NCI-H2227 (cell line): Measurements from ENCODE around the gene TM7SF3.
"Not testable (repeated sequence)": the region's sequence is repeated elsewhere in the genome, so short reads cannot be mapped to it uniquely, and the experiment has no call there.

Experiments used
- DNase-seq: peaks from one replicate; lab custom pipeline; 2025; ENCODE audit not compliant: unreplicated experiment; lab: John Stamatoyannopoulos, UW

Gene TM7SF3

DNA sequence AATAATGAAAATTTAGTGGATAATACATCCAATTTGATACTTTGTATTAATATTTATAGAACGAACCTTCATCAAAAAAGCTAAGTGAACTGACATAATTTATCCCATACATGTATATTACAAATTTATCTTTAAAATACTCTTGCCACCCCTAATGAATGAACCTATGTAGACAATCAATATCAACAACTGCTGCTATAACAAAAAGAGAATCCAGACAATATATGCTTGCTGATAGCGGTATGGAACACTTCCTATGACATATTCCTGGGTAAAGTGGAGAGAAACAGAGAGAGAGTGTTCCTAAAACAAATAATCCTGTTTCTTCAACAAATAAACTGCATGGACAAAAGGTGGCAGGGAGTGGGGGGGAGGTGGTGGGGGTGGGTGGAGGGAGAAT, 31.3 kb downstream of the TM7SF3 start:
- no peak for DNase-seq

DNA sequence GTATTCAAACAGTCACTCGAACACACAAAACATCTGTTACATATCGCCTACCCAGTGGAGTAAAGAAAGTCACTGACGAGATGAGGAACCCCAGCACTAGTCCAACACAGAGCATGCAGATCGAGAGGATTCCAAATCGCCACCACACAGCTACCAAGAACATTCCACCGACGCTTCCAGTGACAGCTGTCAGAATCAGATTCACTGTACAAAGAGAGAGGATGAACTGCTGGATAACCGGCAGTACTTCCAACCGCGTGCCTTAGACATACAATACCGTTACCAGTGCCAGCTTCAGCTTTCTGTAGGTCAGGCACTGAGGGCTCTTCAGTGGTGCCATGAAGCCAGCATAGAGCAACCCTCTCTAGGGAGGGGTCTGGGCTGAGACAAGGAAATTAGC, 34.5 kb downstream of the TM7SF3 start:
- DNase-seq: no peak

DNA sequence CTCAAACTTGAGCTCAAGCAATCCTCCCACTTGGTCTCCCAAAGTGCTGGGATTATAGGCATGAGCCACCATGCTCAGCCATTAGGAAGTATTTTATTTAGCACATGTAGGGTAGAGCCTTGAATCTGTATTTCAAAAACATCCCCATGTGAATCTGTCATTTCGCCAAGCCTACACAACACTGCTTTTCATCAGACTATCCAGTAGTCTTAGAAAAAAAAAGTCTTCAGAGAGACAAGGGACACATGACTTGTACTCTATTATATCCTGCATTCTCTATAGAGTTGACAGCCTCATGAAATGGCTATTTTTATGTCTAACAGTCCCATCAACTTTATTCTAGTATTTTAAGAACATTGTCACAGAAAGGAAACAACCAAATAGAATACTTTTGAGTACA, 35.4 kb downstream of the TM7SF3 start:
- DNase-seq: no peak

DNA sequence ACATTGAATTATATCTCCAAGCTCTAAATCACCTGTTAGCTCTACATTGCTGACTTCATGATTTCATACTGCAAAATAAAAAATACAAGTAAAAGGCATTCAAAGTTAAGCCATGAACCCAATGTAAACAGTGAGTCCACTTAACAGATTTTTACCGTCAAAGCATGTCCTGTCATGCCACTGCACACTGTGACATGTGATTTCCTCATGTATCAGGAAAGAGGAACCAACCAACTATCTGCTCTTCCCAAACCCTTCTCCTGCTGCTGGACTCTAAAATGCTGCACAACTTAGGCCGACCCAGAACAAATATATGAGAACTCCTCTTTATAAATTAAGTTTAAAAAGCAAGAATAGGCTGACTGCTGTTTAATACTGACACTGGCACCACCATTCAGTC, 37.5 kb downstream of the TM7SF3 start:
- DNase-seq: no peak

DNA sequence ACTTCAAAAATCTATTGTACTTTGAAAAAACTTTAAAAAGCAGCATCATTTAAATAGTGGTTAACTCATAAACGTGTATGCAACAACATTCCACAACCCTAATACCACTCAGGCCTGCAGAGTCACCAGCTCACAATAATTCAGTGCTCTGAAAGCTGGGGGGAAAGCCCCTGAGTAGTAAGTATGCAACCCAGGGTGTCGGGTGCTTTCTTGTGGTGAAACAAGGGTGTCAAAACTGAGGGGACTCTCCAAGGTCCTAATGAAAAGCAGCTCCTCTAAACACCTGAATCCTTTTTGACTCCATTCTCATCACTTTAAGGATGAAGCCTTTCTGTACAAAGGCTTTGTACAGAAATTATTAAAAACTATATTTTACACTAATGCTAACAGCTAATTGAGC, 42.2 kb downstream of the TM7SF3 start:
- DNase-seq: no peak

DNA sequence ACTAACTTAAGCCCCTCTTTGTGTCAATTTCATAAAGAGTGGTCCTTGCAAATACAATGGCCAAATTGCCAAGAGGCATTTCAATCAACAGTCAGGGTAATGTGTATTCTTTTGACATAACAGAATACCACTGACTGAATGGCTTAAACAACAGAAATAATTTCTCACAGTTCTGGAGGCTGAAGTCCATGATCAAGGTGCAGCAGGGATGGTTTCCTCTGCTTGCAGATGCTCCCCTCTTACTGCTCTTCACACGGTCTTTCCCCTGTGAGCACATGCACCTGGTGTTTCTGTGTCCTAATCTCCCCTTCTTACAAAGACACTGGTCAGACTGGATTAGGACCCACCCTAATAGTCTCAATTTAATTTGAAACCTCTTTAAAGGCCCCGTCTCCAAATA, 44.0 kb downstream of the TM7SF3 start:
- DNase-seq: no peak

DNA sequence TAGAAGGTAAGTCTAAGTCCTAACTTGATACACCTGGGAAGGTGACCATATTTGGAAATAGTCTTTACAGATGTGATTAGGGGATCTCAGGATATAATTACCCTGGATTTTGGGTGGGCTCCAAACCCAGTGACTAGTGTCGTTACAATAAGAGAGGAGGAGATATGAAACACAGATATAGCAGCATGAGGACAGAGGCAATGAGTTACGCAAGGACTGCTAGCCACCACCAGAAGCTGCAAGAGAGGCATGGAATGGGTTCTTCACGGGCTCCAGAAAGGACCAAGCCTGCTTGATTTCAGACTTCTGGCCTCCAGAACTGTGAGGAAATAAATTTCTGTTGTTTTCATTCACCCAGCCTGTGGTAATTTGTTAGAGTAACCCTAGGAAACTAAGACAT, 47.3 kb downstream of the TM7SF3 start:
- DNase-seq: no peak

DNA sequence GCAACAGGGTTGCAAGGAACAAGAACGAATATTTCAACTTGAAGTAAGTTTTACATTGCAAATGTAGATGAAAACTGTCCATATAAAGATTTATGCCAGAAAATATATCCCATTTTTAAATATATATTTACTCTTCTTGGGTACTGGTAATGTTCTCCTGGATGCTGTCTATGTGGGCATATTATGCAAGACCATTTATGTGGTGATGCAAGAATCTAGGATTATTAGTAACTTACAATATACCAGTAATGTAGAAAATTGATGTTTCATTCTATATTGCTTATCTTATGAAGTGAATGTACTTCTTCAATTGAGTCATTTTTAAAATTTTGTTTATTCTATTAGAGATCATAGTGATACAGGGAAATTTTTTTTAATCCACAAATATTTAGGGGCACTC, 50.8 kb downstream of the TM7SF3 start:
- DNase-seq: no peak

DNA sequence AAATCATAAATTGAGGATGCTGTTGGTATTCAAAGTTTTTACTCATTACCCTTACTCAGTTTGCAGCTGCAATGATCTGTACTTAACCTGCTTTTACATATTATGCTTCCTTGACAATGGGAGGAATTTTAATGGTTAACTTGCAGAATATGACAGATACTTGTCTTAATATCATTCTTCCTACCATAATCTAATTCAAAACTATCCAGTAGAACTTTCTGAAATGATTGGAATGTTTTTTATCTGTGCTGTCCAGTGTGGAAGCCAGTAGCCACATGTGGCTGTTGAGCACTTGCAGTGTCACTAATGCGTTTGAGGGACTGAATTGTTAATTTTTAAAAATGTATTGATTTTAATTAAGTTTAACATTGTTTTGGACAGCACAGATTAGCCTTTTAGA, 52.4 kb downstream of the TM7SF3 start:
- DNase-seq: no peak

DNA sequence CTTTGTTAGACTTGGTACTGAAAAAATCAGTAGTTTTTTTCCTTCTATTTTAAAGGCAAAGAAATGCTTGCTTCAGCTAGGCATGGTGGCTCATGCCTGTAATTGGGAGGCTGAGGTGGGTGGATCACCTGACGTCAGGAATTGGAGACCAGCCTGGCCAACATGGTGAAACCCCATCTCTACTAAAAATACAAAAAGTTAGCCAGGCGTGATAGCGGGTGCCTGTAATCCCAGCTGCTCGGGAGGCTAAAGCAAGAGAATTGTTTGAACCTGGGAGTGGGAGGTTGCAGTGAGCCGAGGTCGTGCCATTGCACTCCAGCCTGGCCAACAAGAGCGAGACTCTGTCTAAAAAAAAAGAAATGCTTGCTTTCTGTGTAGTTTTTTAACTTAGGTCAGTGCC, 52.8 kb downstream of the TM7SF3 start:
- DNase-seq: not testable (repeated sequence)

DNA sequence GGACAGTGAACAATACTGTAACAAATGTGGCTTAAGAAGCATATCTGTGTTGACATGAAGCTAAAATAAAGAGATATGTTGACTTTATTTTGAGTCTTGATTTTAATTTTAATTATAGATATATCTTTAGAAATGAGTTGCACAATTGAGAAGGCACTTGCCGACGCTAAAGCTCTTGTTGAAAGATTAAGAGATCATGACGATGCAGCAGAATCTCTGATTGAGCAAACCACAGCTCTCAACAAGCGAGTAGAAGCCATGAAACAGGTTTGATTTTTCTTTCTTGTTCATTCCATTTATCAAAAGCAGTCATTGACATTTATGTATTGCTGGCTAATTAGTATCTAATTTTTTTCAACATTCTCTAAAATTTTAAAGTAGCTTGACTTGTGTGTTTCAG, 60.2 kb downstream of the TM7SF3 start:
- no peak for DNase-seq

DNA sequence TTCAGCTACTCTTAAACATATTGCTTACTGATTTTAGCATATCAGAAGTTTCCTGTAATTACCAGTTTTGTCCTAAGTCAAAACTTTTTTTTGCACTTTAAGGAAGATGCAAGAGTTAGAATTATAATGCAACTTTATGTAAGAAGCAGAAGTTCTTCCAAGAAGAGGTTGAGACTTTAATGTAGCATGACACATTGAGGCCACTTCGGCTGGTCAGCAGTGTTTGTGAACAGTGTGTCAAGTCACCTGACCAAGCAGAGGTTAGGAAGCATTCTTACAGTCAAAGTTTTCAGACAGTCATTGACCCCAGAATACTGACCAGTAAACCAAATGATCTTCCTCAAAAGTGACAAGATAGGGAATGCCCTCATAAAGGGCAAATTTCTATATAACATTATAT, 60.7 kb downstream of the TM7SF3 start:
- no peak for DNase-seq

DNA sequence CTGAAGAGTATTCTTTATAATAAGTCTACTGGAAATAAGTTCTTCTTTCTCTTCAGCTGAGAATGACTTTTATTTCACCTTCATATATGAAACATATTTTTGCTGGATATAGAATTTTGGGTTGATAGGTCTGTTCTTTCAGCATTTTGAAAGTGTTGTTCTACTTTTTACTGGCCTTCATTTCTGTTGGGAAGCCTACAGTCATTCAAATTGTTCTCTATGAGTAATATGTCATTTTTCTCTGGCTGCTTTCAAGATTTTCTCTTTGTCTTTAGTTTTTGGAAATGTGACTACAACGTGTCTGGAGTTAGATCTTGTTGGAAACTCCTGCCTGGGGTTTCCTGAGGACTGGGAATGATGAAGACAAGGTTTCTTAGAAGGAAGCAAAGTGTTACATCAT, 65.9 kb downstream of the TM7SF3 start:
- DNase-seq: no peak

DNA sequence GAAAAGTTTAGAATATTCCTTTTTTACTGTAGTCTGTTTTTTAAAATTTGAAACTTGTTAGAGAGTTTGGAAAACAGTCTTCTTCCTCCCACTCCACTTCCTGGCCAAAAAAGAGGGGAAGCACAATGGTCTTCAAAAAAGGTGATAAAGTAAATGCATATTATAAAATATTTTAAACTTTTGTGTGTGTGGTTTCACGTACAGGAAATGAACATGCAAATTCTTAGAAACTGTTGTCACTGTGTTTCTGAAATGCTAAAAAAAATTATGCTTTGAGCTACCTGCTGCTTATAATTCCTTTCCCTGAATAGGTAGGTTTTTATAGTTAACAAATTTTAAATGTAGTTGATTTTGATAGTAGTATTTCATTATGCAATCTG, 73.0 kb downstream of the TM7SF3 start:
- DNase-seq: no peak

DNA sequence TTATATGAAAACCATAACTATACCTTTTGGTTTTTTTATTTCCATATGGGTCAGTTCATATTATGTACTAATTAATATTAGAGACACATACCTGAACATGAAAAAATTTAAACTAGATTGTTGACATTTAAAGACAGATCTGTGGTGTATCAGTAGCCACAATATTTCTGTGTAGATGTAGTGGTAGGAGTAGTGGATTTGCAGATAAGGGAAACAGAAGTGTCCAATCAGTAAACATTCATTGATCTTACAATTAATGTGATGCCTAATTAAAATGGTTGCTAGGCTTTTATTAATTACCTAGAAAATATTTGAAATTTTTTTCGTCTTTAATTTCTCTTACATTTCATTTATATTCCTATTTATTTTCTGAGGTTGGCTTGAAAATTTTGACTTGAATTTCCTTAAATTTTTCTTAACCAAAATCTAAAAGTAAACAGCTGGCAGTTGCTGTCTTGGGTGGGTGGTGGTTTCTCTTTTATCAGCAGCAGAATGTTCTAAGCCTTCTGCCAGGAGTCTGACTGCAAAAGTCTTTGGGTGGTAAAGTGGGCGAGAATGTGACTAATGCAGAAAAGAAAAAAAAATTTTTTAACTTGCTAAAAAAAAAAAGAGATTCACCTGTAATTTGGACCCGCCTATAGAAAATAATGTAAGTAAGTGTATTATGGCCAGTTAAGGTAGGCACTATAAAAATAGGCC, 73.5 kb downstream of the TM7SF3 start:
- DNase-seq: no peak

DNA sequence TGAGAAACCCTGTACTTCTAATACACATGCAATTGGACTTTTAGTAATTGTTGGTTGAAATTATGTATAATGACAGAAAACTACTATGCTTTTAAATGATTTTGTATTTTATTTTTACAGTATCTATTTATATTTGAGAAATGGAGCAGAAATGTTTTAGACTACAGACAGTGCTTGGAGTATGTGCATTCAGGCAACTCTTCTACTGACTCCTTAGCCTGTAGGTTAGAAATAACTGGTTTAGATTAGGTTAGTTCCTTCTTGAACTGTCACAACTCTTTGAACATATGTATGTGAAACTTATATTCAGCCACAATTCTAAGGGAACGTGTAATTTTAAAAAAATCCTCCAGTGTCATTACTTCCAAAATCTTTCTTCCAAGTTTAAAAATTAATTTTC, 74.2 kb downstream of the TM7SF3 start:
- DNase-seq: no peak

DNA sequence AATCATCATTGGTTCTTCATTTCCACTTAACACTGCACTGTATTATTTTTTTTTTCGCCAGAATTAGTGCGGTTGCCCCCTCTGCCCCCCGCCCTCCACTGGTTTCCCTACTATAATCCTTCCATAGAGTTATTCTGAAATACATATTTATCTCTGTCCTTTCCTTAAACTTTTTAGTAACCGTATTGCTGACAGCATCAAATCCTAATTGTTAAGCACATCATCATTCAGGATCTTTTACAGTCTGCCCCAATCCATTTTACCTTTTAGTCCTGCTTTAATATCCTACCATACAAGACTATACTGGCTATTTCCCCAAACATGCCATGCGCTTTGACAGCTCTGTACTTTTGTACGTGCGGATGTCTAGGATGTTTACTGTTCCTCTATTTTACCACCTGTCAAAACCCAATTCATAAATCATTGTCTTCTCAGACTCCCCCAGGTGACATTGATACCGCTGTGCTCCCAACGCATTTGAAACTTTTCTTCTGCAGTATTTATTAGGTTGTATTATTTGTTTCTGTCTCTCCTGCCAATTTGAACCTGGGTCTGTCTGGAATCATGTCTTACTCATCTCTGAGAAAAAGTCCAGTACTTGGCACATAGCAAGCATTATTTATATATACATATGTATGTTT, 74.9 kb downstream of the TM7SF3 start:
- DNase-seq: no peak

DNA sequence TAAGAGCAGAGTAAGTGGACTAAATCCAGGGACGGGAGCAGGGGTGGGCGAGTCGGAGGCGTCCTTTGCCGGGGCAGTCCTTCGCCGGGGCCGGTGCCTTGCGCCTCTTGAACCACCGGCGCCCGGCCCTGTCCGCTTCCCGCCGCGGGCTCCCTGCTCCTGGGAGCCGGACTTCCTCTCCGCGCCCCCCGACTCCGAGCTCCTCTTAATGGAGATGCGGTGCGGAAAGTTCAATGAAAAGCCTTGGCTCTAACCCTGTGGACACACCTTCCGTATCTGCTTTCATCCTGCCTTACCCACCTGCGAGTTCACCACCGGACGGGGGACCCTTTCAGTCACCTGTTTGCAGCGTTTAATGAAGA, 75.5 kb downstream of the TM7SF3 start:
- peak; percentile 54 for DNase-seq

DNA sequence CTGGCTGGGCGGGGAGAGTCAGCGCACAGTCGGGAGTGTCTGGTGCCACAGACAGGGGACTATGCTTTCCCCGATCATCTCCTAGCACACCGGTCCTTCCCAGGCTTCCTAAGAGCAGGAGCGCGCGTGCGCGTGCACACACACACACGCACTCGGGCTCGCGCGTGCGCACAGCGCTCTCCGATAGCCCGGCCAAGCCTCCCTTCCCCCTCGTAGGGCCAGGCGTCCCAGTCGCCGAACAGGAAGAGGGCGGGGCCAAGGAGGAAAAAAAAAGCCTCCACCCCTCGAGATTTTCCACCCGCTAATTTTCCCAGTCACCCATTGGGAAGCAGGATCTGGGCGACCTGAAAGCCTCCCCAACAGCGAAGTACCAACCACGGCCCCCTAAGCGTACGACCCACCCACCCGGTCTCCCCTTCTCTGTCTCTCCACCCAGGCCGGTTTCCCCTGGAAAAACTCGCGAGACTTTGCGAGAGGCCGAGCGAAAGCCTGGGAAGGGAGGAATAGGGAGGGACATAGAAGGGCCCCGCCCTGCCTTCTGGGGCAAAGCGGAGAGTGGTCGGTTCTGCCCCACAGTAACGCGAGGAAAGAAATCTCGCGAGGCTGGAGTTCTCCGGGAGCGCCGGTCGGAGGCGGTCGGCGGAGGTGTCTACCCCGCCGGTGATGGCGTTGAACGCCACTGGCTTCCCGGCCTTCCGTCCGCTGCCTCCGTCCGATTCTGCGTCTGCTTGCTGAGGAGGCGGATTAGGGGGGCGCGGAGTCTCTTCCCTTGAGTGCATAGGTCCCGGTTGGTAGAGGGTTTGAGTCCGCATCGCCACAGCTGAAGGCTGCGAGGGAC, 76.1 kb downstream of the TM7SF3 start, which contains the start of the genes FGFR1OP2 and INTS13:
FGFR1OP2 (plus strand) TSS at position 608 of the 838 bp plus-strand sequence. CDS start 15,689 bp downstream, outside the sequence.
INTS13 (minus strand) TSS at position 119 of the 838 bp plus-strand sequence. CDS start 1,178 bp downstream, outside the sequence.
- peak; percentile 98 for DNase-seq

DNA sequence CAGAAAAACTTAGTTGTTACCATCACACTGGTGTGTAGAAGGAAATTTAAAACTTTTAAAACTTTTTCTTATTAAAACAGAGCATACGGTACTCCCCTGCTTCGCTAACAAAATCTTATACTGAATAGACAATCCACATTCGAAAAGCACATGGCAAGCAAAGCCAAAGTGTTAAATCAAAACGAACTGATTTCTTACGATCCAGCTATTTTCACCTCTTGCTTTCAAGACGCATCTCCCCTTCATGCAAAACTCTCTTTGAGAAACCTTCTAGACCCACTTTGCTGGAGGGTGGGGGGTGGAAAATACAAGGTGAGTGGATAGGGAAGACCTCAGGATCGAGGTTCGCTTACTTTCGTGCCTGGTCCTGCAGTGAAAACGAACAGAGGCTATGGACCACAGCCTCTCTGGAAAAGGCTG, 76.7 kb downstream of the TM7SF3 start:
- no peak for DNase-seq

DNA sequence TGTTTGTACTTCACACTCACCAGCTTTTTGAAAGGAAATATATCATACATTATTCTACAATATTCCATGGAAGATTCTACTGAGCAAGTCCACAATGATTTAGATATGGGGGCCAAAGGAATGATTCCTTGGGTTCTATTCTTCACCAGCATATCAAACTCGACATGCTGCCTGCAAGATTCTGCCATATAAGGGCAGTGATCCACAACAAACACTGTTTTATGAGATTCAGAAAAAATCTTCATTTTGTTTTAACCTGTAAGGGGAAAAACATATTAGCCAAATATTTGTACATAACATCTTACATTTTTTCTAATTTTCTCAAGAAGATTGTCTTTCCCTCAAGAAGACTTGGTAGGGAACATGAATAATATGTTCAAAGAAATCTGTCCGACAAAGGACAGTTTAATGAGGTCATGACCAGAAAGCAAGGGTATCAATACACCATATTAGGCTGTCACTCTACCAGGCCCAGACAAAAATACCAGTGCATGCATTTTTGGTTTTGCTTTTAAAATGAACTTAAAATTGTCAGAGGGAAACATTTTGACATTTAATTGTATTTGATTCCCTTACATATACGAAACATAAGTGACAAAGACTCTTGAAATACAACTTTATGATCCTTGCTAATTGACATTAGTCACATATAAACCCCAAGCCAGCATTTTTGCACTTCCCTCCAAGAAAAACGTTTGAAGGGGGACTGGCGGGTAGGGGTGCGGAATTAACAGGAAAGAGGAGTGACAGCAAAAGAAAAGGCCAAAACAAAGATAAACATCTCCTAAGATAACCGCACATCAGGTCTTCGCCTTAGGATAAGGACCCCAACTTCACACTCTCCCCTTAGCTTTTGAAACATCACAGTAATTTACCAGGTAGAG, 77.4 kb downstream of the TM7SF3 start:
- no peak for DNase-seq
